Common myeloid progenitor, CD34-positive (primary cell): ENCODE data around the gene SDR39U1.

Source experiments
- CTCF ChIA-PET: fragments of 350-600 bp; sonication (Branson Sonifier 250); formaldehyde crosslinking; loops from one replicate; lab custom pipeline; 2021; ENCODE audit warnings: antibody characterized with exemption; lab: Charles Lee
- POLR2A ChIA-PET: fragments of 350-600 bp; sonication (Branson Sonifier 250); formaldehyde crosslinking; loops from one replicate; lab custom pipeline; 2021; ENCODE audit warnings: antibody characterized with exemption; lab: Charles Lee
- DNase-seq, 3 donors: peaks; one replicate each; pipeline versions ENCODE4 v3.0.0 to v3.0.0-alpha.2; 2013
- H3K27ac ChIP-seq, 2 experiments: 1 replicate in 1 of 2; 2 replicates in 1 of 2; pipeline ENCODE4 v1.7.0; 2013; ENCODE audit warnings: inconsistent platforms in 2 of 2, low read length in 2 of 2, mild to moderate bottlenecking in 2 of 2, low read depth in 1 of 2, moderate library complexity in 1 of 2; ENCODE audit not compliant: severe bottlenecking in 2 of 2, insufficient read depth in 1 of 2, poor library complexity in 1 of 2
- H3K27me3 ChIP-seq, 5 experiments: replicated peaks in 2 of 5; 1 replicate in 3 of 5; 2 replicates in 2 of 5; pipeline versions ENCODE4 v1.6.1 to v1.7.0; 2013; ENCODE audit warnings: low read length in 4 of 5, mild to moderate bottlenecking in 2 of 5, moderate library complexity in 2 of 5, inconsistent platforms in 1 of 5; ENCODE audit not compliant: insufficient read depth in 5 of 5, control insufficient read depth in 4 of 5
- H3K36me3 ChIP-seq, 4 experiments: 1 replicate in 2 of 4; 2 replicates in 2 of 4; pipeline versions ENCODE4 v1.6.1 to v1.7.0; 2013; ENCODE audit warnings: low read length in 3 of 4, control low read depth in 1 of 4, mild to moderate bottlenecking in 1 of 4; ENCODE audit not compliant: control insufficient read depth in 4 of 4, insufficient read depth in 4 of 4
- H3K4me1 ChIP-seq, 4 experiments: 1 replicate in 3 of 4; 2 replicates in 1 of 4; pipeline versions ENCODE4 v1.6.1 to v1.7.1; 2013; ENCODE audit warnings: low read length in 3 of 4, mild to moderate bottlenecking in 3 of 4, control low read depth in 1 of 4, inconsistent platforms in 1 of 4, moderate library complexity in 1 of 4; ENCODE audit not compliant: control insufficient read depth in 4 of 4, insufficient read depth in 4 of 4; ENCODE audit errors: control extremely low read depth in 1 of 4
- H3K4me3 ChIP-seq, 7 experiments: 1 replicate in 4 of 7; 2 replicates in 3 of 7; pipeline versions ENCODE4 v1.5.1 to v1.7.0; 2013; ENCODE audit warnings: mild to moderate bottlenecking in 7 of 7, low read length in 6 of 7, moderate library complexity in 6 of 7, inconsistent platforms in 2 of 7, low read depth in 2 of 7, control low read depth in 1 of 7; ENCODE audit not compliant: insufficient read depth in 4 of 7, control insufficient read depth in 1 of 7; ENCODE audit errors: extremely low read depth in 1 of 7
- H3K9me3 ChIP-seq, 5 experiments: 1 replicate in 4 of 5; 2 replicates in 1 of 5; pipeline versions ENCODE4 v1.6.1 to v1.7.1; 2013; ENCODE audit warnings: low read length in 4 of 5, mild to moderate bottlenecking in 2 of 5, inconsistent platforms in 1 of 5, low read depth in 1 of 5, moderate library complexity in 1 of 5; ENCODE audit not compliant: control insufficient read depth in 4 of 5, insufficient read depth in 2 of 5; ENCODE audit errors: control extremely low read depth in 1 of 5
- WGBS: methylation state at CpG from one replicate; pipeline ENCODE4 v1.1.5; 2013; ENCODE audit not compliant: insufficient coverage; 5-methylcytosine and 5-hydroxymethylcytosine counted together

SDR39U1 gene

GRCh38 chr14:24398653-24399446 is 43.7 kb downstream of the SDR39U1 start, which contains the start of gene NYNRIN:
TSS of gene NYNRIN (plus strand) at chr14:24399003. CDS start at chr14:24399247, 244 bp downstream.
- Histone ChIP-seq H3K9me3 (no peaks in the 10 kb centered on the region), H3K4me3 (peak within 1 kb of the TSS; percentile 42 to 84 (median 68)), H3K27me3 (no peaks in the 10 kb centered on the region), H3K36me3 (peaks cover 0 to 3% (median 0%) of the 10 kb centered on the region in 4 experiments), H3K4me1 (peaks cover 12 to 75% (median 58%) of the 10 kb centered on the region in 4 experiments), H3K27ac (peak within 1 kb of the TSS in 1 of 2 experiments; percentile 20)
- POLR2A ChIA-PET, result interaction anchor here (0.7 to 1.2 kb wide), 3 partner anchors 22 to 65 kb away, joined by 3 to 4 read pairs (median 3); no protein-coding TSS in a partner anchor
- CTCF ChIA-PET, result interaction anchor here (0.7 to 5.5 kb wide), 8 partner anchors 12 to 68 kb away, joined by 3 to 39 read pairs (median 7); no protein-coding TSS in a partner anchor
- 0% methylated on average over 32 of the region's 57 CpGs for WGBS
- peak; percentile 45 to 82 (median 76) for DNase-seq

- peaks cover 0 to 1% (median 0%) of the 10 kb centered on the region in 4 experiments for H3K36me3 ChIP-seq
- H3K4me3 ChIP-seq, result peak overlapping the region in 1 of 7 experiments; percentile 84
- H3K27ac ChIP-seq, result no peak overlapping the region
- peak in 1 of 3 donors; percentile 35 for DNase-seq
- CTCF ChIA-PET, result interaction anchor here (1.1 to 5.5 kb wide), 5 partner anchors 13 to 65 kb away, joined by 3 to 39 read pairs (median 11); no protein-coding TSS in a partner anchor
- no peaks in the 10 kb centered on the region for H3K27me3 ChIP-seq
- POLR2A ChIA-PET, result interaction anchor here (0.7 to 1.2 kb wide), 3 partner anchors 21 to 64 kb away, joined by 3 to 4 read pairs (median 3); no protein-coding TSS in a partner anchor
- H3K4me1 ChIP-seq, result peaks cover 12 to 80% (median 63%) of the 10 kb centered on the region in 4 experiments
- H3K9me3 ChIP-seq, result no peaks in the 10 kb centered on the region
- WGBS, result 40% methylated on average over 1 of the region's 7 CpGs
These were observed 44.3 kb downstream of the SDR39U1 start for GRCh38 chr14:24398293-24398652.

GRCh38 chr14:24397639-24398292 is 44.8 kb downstream of the SDR39U1 start:
- H3K27ac ChIP-seq, result no peak overlapping the region
- CTCF ChIA-PET, result interaction anchor here (1.2 to 5.5 kb wide), 9 partner anchors 12 to 65 kb away, joined by 3 to 72 read pairs (median 21); no protein-coding TSS in a partner anchor
- POLR2A ChIA-PET, result interaction anchor here (1.2 kb wide), 1 partner anchor 21 kb away, joined by 3 read pairs; no protein-coding TSS in a partner anchor
- no peaks in the 10 kb centered on the region for H3K36me3 ChIP-seq
- H3K4me3 ChIP-seq, result peak overlapping the region in 1 of 7 experiments; percentile 84
- peaks cover 12 to 83% (median 64%) of the 10 kb centered on the region in 4 experiments for H3K4me1 ChIP-seq
- DNase-seq, result no peak
- H3K27me3 ChIP-seq, result no peaks in the 10 kb centered on the region
- H3K9me3 ChIP-seq, result no peaks in the 10 kb centered on the region
- WGBS, result 52% methylated on average over 3 of the region's 6 CpGs

- peak; percentile 81 to 94 (median 94) for DNase-seq
- Histone ChIP-seq H3K36me3 (no peaks in the 10 kb centered on the region), H3K4me3 (peak overlapping the region in 2 of 7 experiments; percentile 30 to 31), H3K27ac (no peak overlapping the region), H3K4me1 (peaks cover 14 to 89% (median 78%) of the 10 kb centered on the region in 4 experiments), H3K9me3 (no peaks in the 10 kb centered on the region), H3K27me3 (no peaks in the 10 kb centered on the region)
- ChIA-PET POLR2A (interaction anchor here (1.1 to 1.4 kb wide), 2 partner anchors 18 to 34 kb away, joined by 4 to 6 read pairs; partner anchors contain the start of gene KHNYN), CTCF (interaction anchor here (0.7 to 3.3 kb wide), 17 partner anchors 11 to 89 kb away, joined by 3 to 72 read pairs (median 9); partner anchors contain the start of gene RIPK3)
- WGBS, result 0% methylated on average over 3 of the region's 8 CpGs
These were observed 46.7 kb downstream of the SDR39U1 start for GRCh38 chr14:24395609-24396582.

GRCh38 chr14:24394275-24394674 is 48.3 kb downstream of the SDR39U1 start:
- POLR2A ChIA-PET, result no interaction called here
- peak in 1 of 3 donors; percentile 28 for DNase-seq
- no peak overlapping the region for H3K27ac ChIP-seq
- H3K36me3 ChIP-seq, result no peaks in the 10 kb centered on the region
- H3K4me1 ChIP-seq, result peaks cover 18 to 86% (median 75%) of the 10 kb centered on the region in 4 experiments
- WGBS, result no CpG with 5 or more reads among the region's 3 CpGs
- H3K27me3 ChIP-seq, result no peaks in the 10 kb centered on the region
- no peak overlapping the region for H3K4me3 ChIP-seq
- H3K9me3 ChIP-seq, result no peaks in the 10 kb centered on the region
- CTCF ChIA-PET, result interaction anchor here (1.6 to 3.3 kb wide), 3 partner anchors 15 to 38 kb away, joined by 3 to 72 read pairs (median 13); no protein-coding TSS in a partner anchor
